Retinal pigment epithelial cell (primary cell): ENCODE measurements around the gene TRIM13.
"Not testable (repeated sequence)": the region's sequence is repeated elsewhere in the genome, so short reads cannot be mapped to it uniquely, and the experiment has no call there.

ENCODE experiments used
- DNase-seq: peaks from one replicate; pipeline ENCODE4 v3.0.0-alpha.2; 2010; ENCODE audit warnings: low read depth
- H3K4me3 ChIP-seq: 2 replicates; pipeline ENCODE4 v1.5.1; 2011; ENCODE audit warnings: mild to moderate bottlenecking, low read length, control low read depth, moderate library complexity
- CTCF ChIP-seq: conservative IDR thresholded peaks from 2 replicates; pipeline ENCODE4 v1.5.1; 2011; ENCODE audit warnings: low read depth, low read length, control low read depth, inconsistent platforms

Gene TRIM13

GRCh38 chr13:50060718-50061117 is 63.9 kb downstream of the TRIM13 start:
- no peak for DNase-seq
- TF ChIP-seq CTCF: no peak
- no peak overlapping the region for H3K4me3 ChIP-seq

- not testable (repeated sequence) for DNase-seq
These were observed 65.5 kb downstream of the TRIM13 start for GRCh38 chr13:50062336-50062735.

GRCh38 chr13:50065712-50066111 is 68.9 kb downstream of the TRIM13 start:
- DNase-seq: no peak
- no peak overlapping the region for H3K4me3 ChIP-seq
- no peak for TF ChIP-seq CTCF

More at GRCh38 chr13:50062336-50062735, 65.5 kb downstream of the TRIM13 start:
- H3K4me3 ChIP-seq: not testable (repeated sequence)
